CD4-positive, alpha-beta T cell treated with Interleukin-6 for 4 hours (primary cell): ENCODE measurements around the gene ALOX15.
"Not testable (repeated sequence)": the region's sequence is repeated elsewhere in the genome, so short reads cannot be mapped to it uniquely, and the experiment has no call there.

ENCODE experiments used
- DNase-seq: peaks from one replicate; pipeline ENCODE4 v3.0.0-alpha.2; 2020; ENCODE audit warnings: mixed read lengths

Gene ALOX15

DNA sequence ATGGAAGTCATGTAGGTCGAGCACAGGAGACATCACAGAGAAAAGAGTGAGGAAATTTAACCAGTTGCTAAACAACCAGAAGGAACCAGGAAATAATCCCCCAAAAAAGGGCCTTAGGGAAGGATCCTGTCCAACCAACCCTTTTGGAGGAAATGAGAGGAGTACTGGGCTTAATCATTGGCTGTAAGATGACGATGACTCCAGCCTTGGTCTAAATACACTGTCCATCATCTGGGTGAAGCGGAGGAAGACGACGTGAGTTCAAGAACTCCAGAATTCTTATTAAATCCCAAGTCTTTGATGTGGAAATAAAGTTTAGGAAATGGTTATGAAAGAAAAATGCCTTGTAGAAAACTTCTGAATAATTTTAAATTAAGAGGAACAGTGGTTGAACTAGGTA is 11.5 kb upstream of the ALOX15 start:
- no peak for DNase-seq

DNA sequence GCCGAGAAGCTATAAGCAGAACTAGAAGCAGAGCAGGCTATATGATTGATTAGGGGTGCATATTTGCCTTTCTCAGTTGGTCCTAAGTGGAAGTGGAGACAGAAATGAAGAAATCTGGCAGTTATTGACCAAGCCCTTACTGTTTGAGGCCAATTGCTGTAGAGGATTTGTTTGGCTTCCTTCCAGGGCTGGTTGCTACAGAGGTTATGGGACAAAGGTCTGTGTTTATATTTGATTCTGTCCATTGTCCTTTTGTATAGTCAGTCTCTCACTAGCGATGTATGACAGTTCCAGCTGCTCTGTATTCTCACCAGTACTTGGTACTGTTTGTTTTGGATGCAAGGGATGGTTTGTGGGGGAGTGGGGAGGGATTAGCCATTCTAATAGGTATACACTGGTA is 7.3 kb upstream of the ALOX15 start:
- no peak for DNase-seq

DNA sequence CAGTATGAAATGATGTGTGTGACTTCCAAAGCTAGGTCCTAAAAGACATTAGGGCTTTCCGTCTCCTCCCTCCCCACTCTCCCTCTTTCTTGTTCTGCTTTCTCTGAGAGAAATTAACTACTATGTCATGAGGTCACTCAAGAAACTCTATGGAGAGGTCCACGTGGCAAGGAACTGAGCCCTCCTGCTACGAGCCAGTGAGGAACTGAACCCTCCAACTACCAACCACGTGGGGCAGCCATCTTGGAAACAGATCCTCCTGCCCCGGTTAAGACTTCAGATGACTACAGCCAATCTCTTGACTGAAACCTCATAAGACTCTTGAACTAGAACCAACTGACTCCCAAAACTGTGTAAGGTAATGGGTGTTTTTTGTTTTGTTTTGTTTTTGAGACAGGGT is 4.2 kb upstream of the ALOX15 start:
- DNase-seq = no peak

DNA sequence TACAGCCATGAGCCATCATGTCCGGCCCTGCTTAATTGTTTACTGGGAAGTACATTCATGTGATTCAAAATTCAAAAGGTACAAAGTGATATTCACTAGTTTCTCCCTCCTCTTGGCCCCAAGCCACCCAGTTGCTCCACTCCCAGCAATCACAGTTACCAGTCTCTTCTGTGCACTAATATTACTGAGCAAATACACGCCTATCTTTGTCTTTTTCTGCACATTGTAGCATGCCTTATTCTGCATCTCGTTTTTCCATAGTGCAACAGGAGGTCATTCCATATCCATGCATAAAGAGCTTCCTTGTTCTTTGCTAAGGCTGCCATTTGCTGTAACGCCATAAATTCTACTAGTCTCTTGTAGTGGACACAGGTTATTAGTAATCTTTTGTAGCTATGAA is 2.2 kb upstream of the ALOX15 start:
- no peak for DNase-seq

DNA sequence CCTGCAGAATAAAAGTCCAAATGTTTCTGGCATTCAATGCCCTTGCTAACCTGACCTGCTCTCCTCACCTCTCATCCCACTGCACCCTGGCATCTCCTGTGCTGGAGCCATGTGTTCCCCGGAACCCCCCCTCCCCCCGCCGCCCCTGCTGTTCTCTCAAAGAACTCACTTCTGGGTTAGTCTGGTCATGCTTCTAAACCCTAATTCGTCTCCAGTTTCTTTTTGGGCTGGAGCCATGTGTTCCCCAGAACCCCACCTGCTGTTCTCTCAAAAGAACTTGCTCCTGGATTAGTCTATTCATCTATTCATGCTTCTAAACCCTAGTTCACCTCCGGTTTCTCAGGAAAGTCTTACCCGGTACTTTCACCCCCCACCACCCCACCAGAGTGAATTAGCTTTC is 808 bp upstream of the ALOX15 start:
- DNase-seq = no peak

DNA sequence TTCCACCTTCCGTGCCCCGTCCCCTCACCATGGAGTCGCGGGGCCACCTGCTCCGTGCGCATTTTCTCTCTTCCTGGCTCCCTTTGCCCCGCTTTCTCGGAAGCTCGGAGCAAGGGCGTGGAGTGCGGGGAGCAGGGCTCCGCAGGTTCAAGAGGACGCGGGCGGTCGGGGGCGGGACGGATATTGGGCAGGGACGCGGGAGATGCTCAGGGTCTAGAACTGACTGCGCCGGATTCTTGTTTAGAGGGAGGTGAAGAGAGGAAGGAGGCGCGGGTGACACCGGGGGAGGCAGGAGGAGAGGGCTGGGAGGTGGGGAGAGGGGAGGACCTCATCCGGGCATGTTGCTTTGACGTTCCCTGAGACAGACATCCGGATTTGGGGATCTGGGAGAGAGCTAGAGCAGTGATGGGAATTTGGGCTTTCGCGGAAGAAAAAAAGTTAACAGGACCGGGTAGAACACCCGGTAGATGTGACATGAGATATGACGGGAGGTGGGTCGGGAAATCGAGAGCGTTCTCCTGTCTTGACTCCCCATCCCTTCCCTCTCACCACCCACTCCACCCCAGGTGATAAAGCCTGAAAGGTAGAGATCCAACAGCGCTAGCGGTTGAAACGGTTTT is 799 bp downstream of the ALOX15 start:
- peak; percentile 14 for DNase-seq

DNA sequence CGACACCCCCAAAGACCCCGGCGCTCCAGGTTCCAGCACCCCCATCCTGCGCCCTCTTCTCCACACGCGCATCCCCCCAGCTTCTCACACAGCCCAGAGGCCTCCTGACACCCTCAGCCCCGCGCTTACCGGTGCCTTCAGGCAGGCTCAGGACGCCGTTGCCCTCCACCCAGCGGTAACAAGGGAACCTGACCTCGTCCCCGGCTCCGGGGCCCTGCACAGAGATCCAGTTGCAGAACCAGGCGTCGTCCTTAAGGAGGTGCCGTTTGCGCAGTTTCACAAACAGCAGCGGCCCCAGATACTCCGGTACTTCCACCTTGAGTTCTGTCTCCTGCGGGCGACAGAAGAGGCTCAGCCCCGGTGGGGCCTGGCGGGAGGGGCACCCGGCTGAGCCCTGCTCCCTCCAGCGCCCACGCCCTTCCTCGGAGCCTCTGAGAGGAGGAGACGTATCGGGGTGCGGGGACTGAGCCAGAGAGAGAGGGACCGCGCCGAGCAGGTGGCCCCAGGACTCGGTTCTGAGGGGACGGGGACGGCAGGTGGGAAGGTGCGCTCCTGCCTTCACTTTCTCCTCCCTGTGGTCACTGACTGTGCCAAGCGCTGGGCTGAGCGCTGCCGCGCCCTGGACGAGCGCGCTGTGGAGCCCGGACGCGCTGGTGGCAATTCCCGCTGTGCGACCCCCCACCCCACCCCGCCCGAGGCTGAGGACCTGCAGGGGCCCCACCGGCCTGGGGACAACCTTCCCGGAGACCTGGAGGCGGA is 2.0 kb downstream of the ALOX15 start:
- DNase-seq = peak; percentile 40

DNA sequence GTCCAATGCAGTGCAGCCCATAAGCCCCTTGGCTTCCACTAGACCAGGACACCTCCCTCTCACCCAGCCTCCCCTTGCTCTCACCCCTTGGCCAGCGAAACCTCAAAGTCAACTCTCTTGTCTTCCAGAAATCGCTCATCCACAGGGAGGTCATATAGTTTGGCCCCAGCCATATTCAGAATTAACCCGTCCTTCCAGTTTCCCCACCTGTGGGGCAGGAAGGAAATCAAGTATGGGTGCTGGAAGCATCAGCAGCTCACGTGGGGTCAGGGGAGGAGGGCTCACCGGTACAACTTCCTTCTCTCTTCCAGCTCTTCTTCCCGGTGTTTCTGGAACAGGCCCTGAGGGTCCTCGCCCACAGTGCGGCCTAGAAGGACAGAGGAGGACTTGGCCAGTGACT is 2.7 kb downstream of the ALOX15 start:
- DNase-seq = not testable (repeated sequence)

DNA sequence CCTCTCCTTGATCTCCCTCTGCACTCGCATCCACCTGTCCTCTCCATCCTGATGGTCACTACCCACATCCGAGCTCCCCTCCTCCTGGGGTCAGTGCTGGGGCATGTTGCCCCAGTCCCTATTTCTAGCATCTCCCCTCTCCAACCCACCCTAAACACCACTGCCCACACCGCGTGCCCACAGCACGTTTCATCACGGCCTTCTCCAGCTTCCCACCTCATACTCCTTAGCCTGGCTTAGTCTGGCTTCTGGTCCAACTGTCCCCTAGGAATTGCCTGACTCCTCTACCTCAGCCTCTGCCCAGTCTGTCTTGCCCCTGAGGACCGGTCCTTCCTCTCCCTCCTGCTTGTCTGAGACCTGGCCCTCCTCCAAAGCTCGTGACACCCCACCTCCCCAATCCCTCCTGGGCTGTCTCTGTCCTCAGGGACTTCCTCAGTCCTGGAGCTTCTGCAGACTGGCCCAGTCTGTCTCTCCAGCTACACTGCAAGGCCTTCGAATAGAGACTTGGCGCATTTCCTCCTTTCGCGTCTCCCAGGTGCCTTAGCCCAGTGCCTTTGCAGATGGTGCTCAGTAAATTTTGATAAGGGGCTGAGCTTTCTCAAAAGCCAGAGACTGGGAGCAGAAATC is 4.9 kb downstream of the ALOX15 start:
- DNase-seq = no peak

DNA sequence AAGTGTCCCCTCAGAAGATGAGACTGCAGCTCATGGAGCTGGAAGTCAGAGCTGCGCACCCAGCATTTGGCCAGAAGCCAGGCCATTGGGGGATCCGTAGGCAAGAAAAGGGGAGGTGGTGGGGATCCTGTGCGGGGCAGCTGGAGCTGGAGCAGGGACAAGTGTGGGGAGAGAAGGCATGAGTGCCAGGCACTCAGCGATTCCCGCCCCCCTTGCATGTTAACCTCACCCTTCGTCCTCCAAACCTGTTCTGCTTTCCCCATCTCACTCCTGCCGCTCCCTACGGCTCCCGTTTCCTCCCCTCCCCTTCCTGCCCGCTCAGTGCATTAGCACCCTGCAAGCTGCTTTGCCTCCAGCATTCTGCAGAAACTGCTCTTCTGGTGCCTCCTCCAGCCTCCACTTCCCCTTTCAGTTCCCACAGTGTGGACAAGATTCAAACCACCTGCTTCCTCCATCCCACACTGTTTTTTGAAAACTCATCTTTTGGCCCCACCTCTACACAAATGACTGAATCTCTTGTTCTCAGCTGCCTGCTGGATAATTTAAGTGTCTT is 5.6 kb downstream of the ALOX15 start:
- DNase-seq = no peak

DNA sequence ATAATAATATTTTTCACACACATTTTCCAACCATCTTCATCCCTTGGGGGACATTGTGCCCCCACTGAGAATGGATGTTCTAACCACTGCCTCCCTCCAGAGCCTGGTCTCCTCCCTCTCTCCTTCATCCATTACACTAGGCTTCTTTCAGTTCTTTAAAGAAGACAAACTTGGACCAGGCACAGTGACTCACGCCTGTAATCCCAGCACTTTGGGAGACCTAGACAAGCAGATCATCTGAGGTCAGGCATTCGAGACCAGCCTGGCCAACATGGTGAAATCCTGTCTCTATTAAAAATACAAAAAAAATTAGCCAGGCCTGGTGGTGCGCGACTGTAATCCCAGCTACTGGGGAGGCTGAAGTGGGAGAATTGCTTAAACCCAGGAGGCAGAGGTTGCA is 6.5 kb downstream of the ALOX15 start:
- no peak for DNase-seq

DNA sequence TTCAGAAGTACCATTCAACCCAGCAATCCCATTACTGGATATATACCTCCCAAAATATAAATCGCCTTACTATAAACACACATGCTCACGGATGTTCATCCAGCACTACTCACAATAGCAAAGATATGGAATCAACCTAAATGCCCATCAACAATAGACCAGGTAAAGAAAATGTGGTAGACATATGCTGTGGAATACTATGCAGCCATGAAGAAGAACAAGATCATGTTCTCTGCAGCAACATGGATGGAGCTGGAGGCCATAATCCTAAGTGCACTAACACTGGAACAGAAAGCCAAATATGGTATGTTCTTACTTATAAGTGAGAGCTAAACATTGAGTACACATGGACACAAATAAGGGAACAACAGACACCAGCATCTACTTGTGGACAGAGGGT is 7.8 kb downstream of the ALOX15 start:
- DNase-seq = no peak

DNA sequence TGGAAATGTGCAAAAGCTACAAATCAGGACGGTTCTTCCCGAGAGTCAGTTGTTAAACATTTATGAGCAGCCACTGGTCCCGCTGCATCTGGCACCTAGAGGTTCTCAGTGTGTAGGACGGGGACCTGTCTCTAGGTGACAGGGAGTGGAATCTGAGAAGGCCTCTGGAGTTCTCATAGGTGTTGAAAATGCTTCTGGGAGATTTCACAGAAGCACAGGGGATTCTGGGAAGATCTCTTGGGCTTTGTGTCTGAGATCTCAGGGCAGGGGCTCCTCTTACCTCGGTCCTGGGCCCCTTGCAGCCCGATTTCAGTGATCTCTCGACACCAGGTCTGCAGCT is 8.9 kb downstream of the ALOX15 start:
- DNase-seq = no peak

DNA sequence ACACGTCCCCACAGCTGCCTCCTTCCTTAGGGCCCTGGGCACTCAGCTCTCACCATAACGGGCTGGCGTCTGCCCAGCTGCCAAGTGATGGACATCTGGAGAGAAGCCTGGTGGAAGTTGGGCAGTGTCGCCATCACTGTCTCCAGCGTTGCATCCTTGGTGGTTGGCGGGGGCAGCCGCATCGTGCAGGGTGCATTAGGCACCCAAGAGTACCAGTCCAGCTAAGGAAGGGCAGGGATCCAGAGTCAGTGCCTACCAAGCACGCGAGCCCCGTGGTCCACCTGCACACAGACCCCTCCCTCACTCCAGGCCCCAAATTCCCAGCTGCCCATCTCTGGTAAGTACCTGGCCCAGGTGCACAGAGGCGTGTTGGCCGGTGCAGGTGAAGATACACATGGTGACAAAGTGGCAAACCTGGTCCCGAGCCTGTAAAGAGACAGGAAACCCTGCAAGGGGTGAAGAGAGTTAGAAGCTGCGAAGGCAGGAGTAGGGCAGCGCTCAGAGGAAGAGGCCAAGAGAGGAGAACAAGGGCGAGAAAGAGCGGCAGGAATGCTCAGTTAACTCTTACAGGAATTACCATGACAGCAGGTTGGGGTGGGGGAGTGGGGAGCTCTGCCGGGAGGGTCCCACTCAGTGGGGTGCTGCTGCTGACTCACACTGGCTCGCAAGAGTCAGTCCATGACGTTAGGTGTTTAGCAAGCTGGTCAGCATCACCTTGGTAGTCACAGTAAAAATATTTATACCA is 9.5 kb downstream of the ALOX15 start:
- DNase-seq = no peak

DNA sequence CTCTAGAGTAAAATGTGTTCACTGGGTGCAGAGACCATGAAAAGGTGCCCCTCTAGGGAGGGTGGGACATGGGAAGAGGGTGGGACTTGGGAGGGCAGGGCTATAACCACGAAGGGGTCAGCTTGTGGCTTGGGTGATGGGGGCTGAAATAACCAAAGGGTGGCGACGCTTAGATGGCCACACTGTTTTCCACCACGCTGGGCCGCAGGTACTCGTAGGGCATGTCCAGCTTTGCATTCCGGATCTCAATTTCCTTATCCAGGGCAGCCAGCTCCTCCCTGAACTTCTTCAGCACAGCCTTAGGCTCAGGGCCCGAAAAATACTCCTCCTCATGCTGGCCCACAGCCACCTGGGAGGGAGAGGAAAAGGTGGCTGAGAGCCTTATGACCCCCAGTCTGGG is 10.0 kb downstream of the ALOX15 start:
- no peak for DNase-seq

DNA sequence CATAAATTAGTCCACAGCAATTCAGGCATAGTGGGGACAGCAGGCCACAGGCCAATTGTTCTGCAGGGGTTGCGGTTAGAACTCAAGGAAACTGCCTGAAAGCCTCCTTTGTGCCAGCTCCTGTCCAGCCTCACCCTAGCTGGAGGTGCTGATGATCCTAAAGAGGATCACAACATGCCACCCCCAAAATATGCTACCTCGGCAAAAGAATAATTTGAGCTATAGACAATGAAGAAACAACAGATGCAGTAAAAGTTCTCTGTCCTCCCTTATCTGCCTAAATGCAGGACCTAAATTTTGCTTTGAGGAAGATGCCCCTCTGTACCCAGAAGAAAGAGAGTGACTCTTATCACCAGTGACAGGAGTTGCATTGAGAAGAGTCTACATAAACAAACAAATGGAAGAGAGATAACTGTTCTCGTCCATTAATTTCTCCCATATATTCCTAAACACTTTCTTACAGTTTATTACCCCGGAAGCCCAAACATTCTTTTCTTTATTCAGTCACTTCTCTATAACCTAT is 14.7 kb downstream of the ALOX15 start:
- DNase-seq = no peak

DNA sequence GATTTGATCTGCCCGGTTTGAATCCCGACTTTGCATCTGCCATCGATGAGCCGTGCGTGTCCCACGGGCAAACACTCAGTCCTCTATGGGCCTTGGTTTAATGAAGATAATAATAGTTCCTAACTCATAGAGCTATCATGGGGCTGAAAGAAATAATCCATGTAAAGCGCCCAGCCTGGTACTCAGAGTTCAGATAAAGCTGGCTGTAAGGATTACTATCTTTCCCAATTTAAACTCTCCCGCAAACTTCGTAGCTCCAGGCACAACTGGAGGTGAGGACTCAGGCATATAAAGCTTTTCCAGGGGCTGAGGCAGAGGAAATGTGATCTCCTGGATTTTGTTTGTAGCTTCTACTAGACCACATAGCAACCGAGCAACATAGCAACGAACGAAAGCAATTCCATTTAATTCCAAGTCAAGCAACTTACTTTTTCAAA is 16.3 kb downstream of the ALOX15 start:
- no peak for DNase-seq

DNA sequence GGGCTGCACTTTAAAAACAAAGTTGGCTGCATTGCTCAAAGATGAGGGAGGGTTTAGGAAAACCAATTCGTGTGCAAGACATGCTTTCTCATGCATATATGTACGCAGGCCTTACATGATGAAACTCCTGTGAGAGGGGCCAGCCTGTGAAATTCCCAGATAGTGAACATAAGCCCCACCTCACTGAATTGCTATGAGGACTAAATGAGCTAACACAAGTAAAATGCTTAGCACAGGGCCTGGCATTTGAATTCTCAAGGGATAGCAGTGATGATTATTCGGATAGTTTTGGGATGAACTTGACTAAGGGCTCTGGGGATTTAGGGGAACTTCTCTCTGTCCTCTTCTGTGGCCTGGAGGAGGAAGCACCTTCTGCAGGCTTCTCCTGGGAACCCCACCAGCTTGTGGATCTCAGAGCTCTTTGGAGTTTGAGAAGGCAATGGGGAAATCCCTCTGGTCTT is 17.0 kb downstream of the ALOX15 start:
- not testable (repeated sequence) for DNase-seq

DNA sequence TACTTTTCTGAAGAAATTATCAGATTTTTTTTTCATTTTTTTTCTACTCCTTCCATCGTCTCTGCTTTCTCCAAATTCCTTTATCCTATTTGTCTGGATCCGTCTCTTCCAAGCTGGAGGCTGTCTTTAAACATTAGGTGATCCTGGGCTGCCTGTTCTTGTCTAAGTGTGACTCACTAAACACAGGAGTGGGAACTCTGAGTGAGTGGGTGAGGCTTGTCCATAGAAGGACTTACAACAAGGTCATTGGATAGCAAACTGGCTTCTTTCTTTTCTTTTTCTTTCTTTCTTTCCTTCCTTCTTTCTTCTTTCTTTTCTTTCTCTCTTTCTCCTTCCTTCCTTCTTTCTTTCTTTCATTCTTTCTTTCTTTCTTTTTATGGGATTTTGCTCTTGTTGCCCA is 18.2 kb downstream of the ALOX15 start:
- DNase-seq = no peak

DNA sequence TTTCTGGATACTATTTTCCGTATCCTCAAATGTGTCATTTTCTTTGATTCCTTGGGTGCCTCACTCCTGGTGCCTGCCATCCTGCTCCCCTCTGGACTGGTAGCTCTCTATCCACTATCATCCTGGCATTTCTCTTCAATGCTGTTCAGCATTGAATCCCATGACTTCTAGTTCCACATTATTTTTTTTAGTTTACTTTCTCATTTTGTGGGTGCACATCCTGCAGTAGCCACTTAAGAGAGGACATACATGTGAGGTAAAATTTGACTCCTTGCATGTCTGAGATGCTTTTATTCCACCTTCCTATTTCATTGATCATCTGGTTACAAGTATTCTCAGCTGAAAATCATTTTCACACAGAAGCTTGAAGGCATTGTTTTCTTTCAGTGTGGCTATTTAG is 19.1 kb downstream of the ALOX15 start:
- no peak for DNase-seq

DNA sequence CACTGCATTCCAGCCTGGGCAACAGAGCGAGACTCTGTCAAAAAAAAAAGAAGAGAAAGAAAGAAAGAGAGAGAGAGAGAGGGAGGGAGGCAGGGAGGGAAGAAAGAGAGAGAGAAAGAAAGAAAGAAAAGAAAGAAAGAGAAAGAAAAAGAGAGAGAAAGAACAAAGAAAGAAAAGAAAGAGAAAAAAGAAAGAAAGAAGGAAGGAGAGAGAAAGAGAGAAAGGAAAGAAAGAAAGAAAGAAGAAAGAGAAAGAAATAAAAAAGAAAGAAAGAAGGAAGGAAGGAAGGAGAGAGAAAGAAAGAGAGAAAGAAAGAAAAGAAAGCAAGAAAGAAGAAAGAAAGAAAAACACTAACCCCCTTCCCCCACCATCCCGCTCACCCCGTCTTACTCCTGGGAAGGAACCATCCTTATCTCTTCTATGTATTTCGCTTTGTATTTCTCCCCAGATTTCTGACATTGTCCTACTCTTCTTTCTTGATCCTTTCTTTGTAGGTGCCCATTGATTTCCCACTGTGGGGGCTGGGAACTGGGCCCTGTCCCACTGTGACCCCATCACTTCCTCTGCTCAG is 20.9 kb downstream of the ALOX15 start:
- DNase-seq = no peak

DNA sequence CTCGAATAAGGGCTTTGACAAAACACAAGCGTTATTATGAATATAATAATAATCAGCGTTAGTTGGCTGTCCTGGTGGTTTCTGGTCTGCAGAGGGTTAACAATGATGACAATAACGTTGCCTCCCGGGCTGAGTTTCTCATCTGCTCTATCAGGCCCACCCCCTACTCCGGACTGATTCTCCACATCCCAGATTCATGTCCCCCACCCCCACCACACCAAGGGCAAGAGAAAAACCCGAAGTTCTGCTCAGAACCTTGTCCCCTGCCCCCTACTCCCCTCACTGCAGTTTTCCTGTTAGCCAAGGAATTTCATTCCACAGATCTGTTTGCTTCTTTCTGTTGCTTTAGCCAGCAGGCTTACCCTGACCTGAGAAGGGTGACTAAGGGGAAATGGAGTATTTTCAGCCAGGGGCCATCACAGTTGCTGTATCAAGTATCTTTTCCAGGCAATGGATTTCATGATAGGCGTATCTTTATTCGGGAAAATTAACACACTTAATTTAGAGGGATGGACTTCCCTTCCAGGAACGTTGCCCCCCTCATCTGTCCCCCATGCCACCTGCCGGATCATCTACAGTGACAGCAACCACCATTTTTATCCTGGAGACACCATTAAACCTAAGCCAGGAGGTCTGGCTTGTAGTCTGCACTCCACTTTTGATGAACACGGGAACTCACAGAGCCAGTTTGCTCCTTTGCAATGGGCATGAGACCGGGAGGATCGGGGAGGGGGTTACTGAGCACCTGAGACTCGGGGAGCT is 23.7 kb downstream of the ALOX15 start:
- no peak for DNase-seq
